AG04450 (cell line): ENCODE measurements around the gene RMC1. TPM values are rescaled to one million over a fixed set of nuclear protein-coding genes. Genes with fewer than 3 reads are reported as not detected.

ENCODE experiments used
- CTCF ChIA-PET: fragments of 300-600, 350-600 bp; formaldehyde crosslinking; extraction: SDS; loops from one replicate; lab custom pipeline; 2022; ENCODE audit warnings: antibody characterized with exemption, inconsistent platforms; lab: Charles Lee
- POLR2A ChIA-PET: fragments of 350-600 bp; formaldehyde crosslinking; extraction: SDS; loops from one replicate; lab custom pipeline; 2021; ENCODE audit warnings: antibody characterized with exemption, inconsistent platforms; lab: Yijun Ruan, JAX
- DNase-seq: peaks from one replicate; pipeline ENCODE4 v3.0.0-alpha.2; 2011; ENCODE audit warnings: low read depth, low spot score
- H3K27ac ChIP-seq: one replicate; pipeline ENCODE4 v1.5.1; 2012; ENCODE audit warnings: low read depth, low read length, control low read depth
- H3K27me3 ChIP-seq: one replicate; pipeline ENCODE4 v1.6.0; 2012; ENCODE audit warnings: low read length; ENCODE audit not compliant: control insufficient read depth, insufficient read depth
- H3K4me3 ChIP-seq: 2 replicates; pipeline ENCODE4 v1.5.1; 2011; ENCODE audit warnings: mild to moderate bottlenecking, low read depth, low read length, control low read depth
- H3K9me3 ChIP-seq: 2 replicates; pipeline ENCODE4 v1.5.1; 2012; ENCODE audit warnings: low read length; ENCODE audit not compliant: control insufficient read depth, insufficient read depth
- CTCF ChIP-seq: IDR thresholded peaks from 2 replicates; pipeline ENCODE4 v1.5.1; 2011; ENCODE audit warnings: low read depth, low read length, control low read depth, inconsistent platforms
- polyA plus RNA-seq: library from polyadenylated mRNA; depleted of rRNA; stranded (reverse); fragments of >200 nt; gene quantifications from 2 replicates; pipeline ENCODE4 v1.2.3, GENCODE V29; 2011

Gene RMC1
- polyA plus RNA-seq, 1 experiment = 16.3 TPM

DNA sequence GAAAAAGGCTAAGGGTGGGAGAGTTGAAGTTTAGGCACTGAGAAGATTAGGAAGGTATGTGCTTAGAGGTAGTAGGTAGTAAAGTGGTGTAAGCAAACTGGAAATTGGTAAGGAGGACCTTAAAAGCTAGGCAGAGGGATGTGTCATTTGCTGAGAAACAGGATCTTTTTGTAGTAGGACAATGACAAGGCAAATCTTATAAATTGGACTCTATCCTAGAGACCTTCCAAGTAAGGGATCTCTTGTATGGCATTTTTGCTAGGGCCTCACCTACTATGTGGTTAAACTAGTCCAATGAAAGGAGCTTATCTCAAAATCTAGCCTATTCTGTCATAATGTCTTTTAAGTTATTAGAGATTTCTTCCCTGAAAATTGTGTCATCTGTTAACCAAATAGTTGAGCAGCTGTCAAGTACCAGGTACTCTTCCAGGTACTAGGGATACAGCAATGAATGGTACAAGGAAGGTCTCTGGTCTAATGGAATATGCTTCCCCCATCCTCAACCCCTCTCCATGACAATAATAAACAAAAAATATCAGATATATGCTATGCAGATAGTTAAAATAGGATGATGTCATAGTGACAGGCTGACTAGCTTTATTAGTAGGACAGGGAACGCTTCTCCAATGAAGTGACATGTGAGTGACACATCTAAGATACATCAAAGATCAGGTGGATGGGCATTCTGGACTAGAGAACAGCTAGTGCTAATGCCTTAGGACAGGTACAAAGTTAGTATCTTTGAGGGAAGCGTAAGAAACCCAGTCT is 32.5 kb upstream of the RMC1 start:
- Histone ChIP-seq H3K9me3 (no peaks in the 10 kb centered on the region), H3K27me3 (no peaks in the 10 kb centered on the region), H3K27ac (no peak overlapping the region), H3K4me3 (no peak overlapping the region)
- ChIA-PET CTCF (interaction anchor here (0.9 to 1.6 kb wide), 2 partner anchors 11 to 339 kb away, joined by 3 read pairs; no protein-coding TSS in a partner anchor), POLR2A (no interaction called here)
- TF ChIP-seq CTCF = no peak
- DNase-seq = no peak

DNA sequence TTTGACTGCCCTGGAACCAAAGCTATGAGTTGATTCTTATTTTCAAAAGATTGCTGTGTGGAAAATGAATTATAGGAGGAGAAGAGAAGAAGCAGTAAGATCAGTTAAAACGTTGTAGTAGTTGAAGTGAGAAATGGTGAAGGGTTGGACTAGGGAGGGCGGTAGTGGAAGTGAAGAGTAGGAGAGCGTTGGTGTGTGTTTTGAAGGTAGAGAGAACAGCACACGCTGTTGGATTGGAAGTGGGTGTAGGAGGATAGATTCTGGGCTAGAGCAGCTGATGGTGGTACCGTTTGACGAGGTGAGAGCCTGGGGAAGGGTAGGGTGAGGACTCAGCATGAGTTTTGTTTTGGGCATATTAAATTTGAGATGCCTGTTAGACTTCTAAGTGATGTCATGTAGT is 31.8 kb upstream of the RMC1 start:
- DNase-seq = no peak
- H3K4me3 ChIP-seq = no peak overlapping the region
- POLR2A ChIA-PET = no interaction called here
- H3K27me3 ChIP-seq = no peaks in the 10 kb centered on the region
- H3K27ac ChIP-seq = no peak overlapping the region
- TF ChIP-seq CTCF = no peak
- CTCF ChIA-PET = no interaction called here
- no peaks in the 10 kb centered on the region for H3K9me3 ChIP-seq

GRCh38 chr18:23479829-23480505 is 23.3 kb upstream of the RMC1 start:
- DNase-seq = no peak
- H3K27me3 ChIP-seq = no peaks in the 10 kb centered on the region
- POLR2A ChIA-PET = no interaction called here
- CTCF ChIA-PET = interaction anchor here (0.7 to 1.5 kb wide), 2 partner anchors 19 to 427 kb away, joined by 3 to 4 read pairs; no protein-coding TSS in a partner anchor
- no peak overlapping the region for H3K4me3 ChIP-seq
- no peak overlapping the region for H3K27ac ChIP-seq
- TF ChIP-seq CTCF = no peak
- H3K9me3 ChIP-seq = no peaks in the 10 kb centered on the region

DNA sequence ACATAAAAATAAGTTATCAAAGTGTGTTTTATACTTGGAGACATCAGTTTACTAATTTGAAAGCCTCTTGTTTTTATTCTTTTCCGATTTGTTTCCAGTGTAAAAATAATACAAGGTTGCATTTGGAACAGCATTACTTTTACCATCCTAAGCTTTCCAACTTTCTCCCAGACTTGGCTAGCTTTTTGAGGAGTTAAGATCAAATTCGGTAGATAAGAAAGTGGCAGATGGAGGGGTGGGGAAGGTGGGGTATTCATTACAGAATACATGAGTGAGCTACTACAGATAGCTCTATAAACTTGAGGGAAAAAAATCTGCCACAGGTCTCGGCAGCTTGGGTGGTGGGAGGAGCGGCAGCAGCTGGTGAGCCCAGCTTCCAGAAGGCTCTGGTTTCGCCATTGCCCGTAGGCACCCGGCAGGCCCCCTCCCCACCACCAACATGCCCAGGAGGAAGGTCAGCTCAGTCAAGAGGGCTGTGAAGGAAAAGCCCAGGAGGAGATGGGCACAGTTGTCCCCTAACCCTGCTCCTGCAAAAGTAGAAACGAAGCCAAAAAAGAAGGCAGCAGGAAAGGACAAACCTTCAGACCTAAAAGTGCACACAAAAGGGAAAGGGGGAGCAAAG is 18.6 kb upstream of the RMC1 start:
- TF ChIP-seq CTCF = no peak
- Histone ChIP-seq H3K27ac (no peak overlapping the region), H3K9me3 (no peaks in the 10 kb centered on the region), H3K4me3 (no peak overlapping the region), H3K27me3 (no peaks in the 10 kb centered on the region)
- DNase-seq = no peak
- ChIA-PET POLR2A (interaction anchor here (0.6 kb wide), 2 partner anchors 60 to 848 kb away, joined by 3 read pairs; no protein-coding TSS in a partner anchor), CTCF (interaction anchor here (0.9 to 1.7 kb wide), 3 partner anchors 14 to 453 kb away, joined by 3 to 9 read pairs (median 4); no protein-coding TSS in a partner anchor)
